ENCODE results near the gene KMT2D.

KMT2D gene

DNA sequence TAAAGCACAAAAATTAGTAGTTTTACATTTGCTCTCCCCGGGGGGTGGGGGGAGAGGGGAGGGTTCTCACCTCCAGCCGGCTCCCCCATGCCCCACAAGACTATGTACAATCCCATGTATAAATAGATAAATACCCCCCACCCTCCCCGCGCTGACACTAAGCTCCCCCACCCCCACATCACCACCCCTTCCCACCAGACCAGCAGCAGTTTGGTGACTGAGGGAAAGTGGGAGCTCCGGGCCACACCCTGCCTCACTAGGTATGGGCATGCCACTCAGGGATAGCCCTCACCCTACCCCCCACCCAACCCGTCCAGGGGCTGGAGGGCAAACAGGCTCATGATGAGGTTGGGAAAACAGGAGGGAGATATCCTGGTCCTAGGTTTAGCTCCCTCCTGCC lies 40.2 kb downstream of the KMT2D start:
- peaks cover 25 to 42% of the 10 kb centered on the region in 2 donors for H3K36me3 ChIP-seq (ENCODE audit: control insufficient read depth in 1 of 2, insufficient read depth in 2 of 2, low read length in 2 of 2)
- no peak overlapping the region for H3K27ac ChIP-seq (ENCODE audit: low read depth, low read length)
- H3K9ac ChIP-seq (ENCODE audit: low read depth in 1 of 2, low read length in 2 of 2) = no peak overlapping the region
- H3K4me1 ChIP-seq (ENCODE audit: control insufficient read depth in 1 of 2, insufficient read depth in 2 of 2, low read length in 2 of 2) = peaks cover 9 to 12% of the 10 kb centered on the region in 2 donors
- no peaks in the 10 kb centered on the region for H3K9me3 ChIP-seq (ENCODE audit: control insufficient read depth in 1 of 2, low read length in 2 of 2)
- no peak overlapping the region for H3K4me3 ChIP-seq (ENCODE audit: low read depth in 1 of 2, low read length in 2 of 2)
- H3K27me3 ChIP-seq (ENCODE audit: control insufficient read depth in 1 of 2, insufficient read depth in 2 of 2, low read length in 2 of 2) = no peaks in the 10 kb centered on the region

DNA sequence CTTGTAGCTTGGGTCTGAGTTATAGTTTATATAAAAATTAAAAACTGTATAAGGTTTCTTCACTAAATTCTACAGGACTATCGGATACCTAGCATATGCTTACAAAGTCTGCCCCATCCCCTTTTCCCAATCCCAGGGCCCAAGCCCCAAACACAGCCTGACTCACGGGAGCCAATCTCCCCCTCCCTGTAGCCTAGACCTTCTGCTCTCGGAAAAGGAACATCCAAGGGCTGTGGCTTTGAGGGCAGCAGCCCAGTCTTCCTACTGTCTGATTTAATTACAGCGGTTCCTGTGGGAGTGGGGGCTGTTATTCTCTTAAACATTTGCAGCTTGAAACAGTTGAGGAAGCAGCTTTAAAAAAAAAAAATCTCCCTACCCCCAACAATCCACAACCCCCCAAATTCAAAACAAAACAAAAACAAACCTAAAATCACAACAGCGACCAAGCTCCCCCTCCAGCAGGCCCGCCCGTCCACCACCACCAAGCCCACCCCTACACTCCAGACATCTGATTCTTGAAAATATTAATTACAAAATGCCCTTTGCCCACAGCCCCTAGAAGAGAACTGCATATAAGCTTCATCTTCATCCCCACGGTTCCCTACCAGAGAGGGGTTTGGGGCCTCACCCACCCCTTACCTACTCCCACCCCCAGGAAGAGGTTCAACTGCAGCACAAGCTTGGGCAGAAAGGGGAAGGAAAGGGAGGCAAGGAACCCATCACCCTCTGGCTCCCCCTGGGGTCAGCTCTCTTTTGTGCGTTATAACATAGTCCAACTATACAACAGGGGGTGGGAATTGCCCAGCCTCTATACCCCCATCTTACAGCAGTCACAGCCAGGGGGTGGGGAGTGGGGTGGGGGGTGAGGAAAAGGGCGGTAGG lies 40.9 kb downstream of the KMT2D start:
- peaks cover 18 to 35% of the 10 kb centered on the region in 2 donors for H3K36me3 ChIP-seq (ENCODE audit: control insufficient read depth in 1 of 2, insufficient read depth in 2 of 2, low read length in 2 of 2)
- H3K27me3 ChIP-seq (ENCODE audit: control insufficient read depth in 1 of 2, insufficient read depth in 2 of 2, low read length in 2 of 2) = no peaks in the 10 kb centered on the region
- H3K9ac ChIP-seq (ENCODE audit: low read depth in 1 of 2, low read length in 2 of 2) = peak overlapping the region; percentile 25 to 98
- peaks cover 9 to 12% of the 10 kb centered on the region in 2 donors for H3K4me1 ChIP-seq (ENCODE audit: control insufficient read depth in 1 of 2, insufficient read depth in 2 of 2, low read length in 2 of 2)
- no peaks in the 10 kb centered on the region for H3K9me3 ChIP-seq (ENCODE audit: control insufficient read depth in 1 of 2, low read length in 2 of 2)
- H3K27ac ChIP-seq (ENCODE audit: low read depth, low read length) = no peak overlapping the region
- peak overlapping the region in 1 of 2 donors; percentile 97 for H3K4me3 ChIP-seq (ENCODE audit: low read depth in 1 of 2, low read length in 2 of 2)

DNA sequence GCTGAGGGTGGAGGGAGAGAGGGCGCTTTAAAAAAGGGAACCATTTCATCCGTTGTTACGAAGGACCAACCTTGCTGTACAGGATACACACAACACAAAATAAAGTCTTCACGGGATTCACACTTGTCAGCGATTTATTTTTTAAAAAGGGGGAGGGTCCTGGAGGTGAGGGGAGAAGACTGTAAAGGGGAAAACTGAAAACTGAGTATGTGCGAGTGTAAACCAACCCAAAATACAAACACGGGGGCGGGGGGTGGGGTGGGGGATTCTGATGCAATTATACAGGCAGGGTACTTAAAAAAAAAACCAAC lies 41.5 kb downstream of the KMT2D start:
- Histone ChIP-seq H3K4me1 (ENCODE audit: control insufficient read depth in 1 of 2, insufficient read depth in 2 of 2, low read length in 2 of 2) (peaks cover 9 to 12% of the 10 kb centered on the region in 2 donors), H3K36me3 (ENCODE audit: control insufficient read depth in 1 of 2, insufficient read depth in 2 of 2, low read length in 2 of 2) (peaks cover 12 to 28% of the 10 kb centered on the region in 2 donors), H3K9me3 (ENCODE audit: control insufficient read depth in 1 of 2, low read length in 2 of 2) (no peaks in the 10 kb centered on the region), H3K4me3 (ENCODE audit: low read depth in 1 of 2, low read length in 2 of 2) (peak overlapping the region; percentile 97 to 100), H3K27me3 (ENCODE audit: control insufficient read depth in 1 of 2, insufficient read depth in 2 of 2, low read length in 2 of 2) (no peaks in the 10 kb centered on the region), H3K9ac (ENCODE audit: low read depth in 1 of 2, low read length in 2 of 2) (peak overlapping the region; percentile 75 to 98), H3K27ac (ENCODE audit: low read depth, low read length) (peak overlapping the region; percentile 84)

DNA sequence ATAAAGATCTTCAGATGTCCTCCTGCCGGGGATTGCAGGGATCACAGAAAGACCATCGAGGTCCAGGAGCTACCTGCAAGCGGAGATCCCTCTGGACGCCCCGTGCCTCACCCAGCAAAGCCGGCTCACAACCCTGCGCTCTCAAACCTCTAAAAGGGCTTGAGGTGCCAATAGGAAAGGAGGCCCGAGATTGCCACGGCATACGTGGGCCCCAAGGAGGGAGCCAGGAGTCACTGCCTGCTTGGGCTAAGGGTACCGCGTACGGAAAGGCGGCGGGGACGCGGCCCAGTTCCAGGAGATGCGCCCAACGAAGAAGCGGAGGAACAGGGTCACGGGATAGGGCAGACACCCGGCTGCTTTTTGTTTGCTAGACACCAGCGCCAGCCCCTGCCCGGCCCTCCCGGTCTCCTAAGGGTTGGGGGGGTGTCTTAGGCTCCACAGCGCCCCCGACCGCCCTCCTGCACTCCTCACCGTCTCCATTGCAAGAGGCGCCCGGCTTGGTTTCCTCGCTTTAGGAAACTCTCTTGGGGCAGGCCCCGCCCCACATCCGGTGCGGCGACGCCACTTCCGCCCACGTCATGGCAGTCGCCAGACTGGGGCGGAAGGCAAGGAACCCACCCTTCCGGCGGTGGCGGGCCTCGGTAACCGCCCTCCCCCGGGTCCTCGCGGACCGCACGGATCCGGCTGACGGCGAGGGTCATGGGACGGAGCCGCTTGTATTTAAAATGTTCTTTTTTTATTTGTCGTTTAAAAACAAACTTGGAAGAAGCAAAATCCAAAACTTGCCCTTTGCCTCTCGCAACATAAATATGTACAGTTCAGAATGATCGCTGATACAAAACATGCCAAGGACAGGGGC lies 42.1 kb downstream of the KMT2D start, which contains the start of gene PRKAG1:
TSS of gene PRKAG1 (minus strand) at position 516 of the 859 bp plus-strand sequence. CDS start at position 480, 36 bp downstream.
- Histone ChIP-seq H3K4me3 (ENCODE audit: low read depth in 1 of 2, low read length in 2 of 2) (peak within 1 kb of the TSS; percentile 97 to 100), H3K9ac (ENCODE audit: low read depth in 1 of 2, low read length in 2 of 2) (peak within 1 kb of the TSS; percentile 98 to 100), H3K9me3 (ENCODE audit: control insufficient read depth in 1 of 2, low read length in 2 of 2) (no peaks in the 10 kb centered on the region), H3K27ac (ENCODE audit: low read depth, low read length) (peak within 1 kb of the TSS; percentile 84), H3K4me1 (ENCODE audit: control insufficient read depth in 1 of 2, insufficient read depth in 2 of 2, low read length in 2 of 2) (peaks cover 9 to 12% of the 10 kb centered on the region in 2 donors), H3K36me3 (ENCODE audit: control insufficient read depth in 1 of 2, insufficient read depth in 2 of 2, low read length in 2 of 2) (peaks cover 8 to 23% of the 10 kb centered on the region in 2 donors), H3K27me3 (ENCODE audit: control insufficient read depth in 1 of 2, insufficient read depth in 2 of 2, low read length in 2 of 2) (no peaks in the 10 kb centered on the region)

DNA sequence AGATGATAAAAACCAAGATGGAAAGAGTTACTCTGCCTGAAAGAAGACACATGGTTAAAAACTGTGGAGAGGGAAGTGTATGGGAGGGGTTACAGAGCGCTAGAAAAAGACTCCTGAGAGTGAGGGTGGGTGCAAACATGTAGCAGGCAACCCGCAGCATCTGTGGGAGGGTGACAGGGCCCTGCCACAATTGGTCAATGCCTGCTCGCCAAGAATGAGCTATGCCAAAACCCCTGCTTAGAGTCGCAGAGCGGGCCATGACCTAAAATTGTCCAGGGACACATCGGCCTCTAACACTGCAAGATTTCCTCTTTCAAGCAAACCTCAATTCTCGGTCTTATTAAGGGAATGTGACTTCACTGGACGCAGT lies 42.7 kb downstream of the KMT2D start:
- Histone ChIP-seq H3K9me3 (ENCODE audit: control insufficient read depth in 1 of 2, low read length in 2 of 2) (no peaks in the 10 kb centered on the region), H3K4me3 (ENCODE audit: low read depth in 1 of 2, low read length in 2 of 2) (peak overlapping the region; percentile 97 to 100), H3K27ac (ENCODE audit: low read depth, low read length) (peak overlapping the region; percentile 84), H3K9ac (ENCODE audit: low read depth in 1 of 2, low read length in 2 of 2) (peak overlapping the region; percentile 98 to 100), H3K27me3 (ENCODE audit: control insufficient read depth in 1 of 2, insufficient read depth in 2 of 2, low read length in 2 of 2) (no peaks in the 10 kb centered on the region), H3K4me1 (ENCODE audit: control insufficient read depth in 1 of 2, insufficient read depth in 2 of 2, low read length in 2 of 2) (peaks cover 9 to 12% of the 10 kb centered on the region in 2 donors), H3K36me3 (ENCODE audit: control insufficient read depth in 1 of 2, insufficient read depth in 2 of 2, low read length in 2 of 2) (peaks cover 7 to 21% of the 10 kb centered on the region in 2 donors)

DNA sequence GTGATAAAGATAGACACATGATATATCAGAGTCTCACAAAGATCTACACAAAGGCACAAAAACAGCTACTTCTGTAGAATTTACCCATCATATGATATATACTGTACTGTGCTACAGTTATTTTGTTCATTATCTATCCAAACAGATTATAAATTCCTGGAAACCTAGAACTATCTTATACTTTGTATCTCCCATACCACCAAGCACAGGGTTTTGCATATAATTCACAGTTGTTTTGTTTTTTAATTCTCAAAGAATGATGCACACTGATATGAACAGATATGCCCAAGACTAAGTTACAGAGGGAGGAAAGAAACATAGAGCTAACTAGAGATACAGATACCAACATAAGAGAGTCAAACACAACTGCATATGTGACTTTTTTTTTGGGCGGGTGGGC lies 45.4 kb downstream of the KMT2D start:
- H3K27me3 ChIP-seq (ENCODE audit: control insufficient read depth in 1 of 2, insufficient read depth in 2 of 2, low read length in 2 of 2) = no peaks in the 10 kb centered on the region
- H3K36me3 ChIP-seq (ENCODE audit: control insufficient read depth in 1 of 2, insufficient read depth in 2 of 2, low read length in 2 of 2) = peaks cover 9 to 30% of the 10 kb centered on the region in 2 donors
- H3K4me3 ChIP-seq (ENCODE audit: low read depth in 1 of 2, low read length in 2 of 2) = no peak overlapping the region
- H3K27ac ChIP-seq (ENCODE audit: low read depth, low read length) = no peak overlapping the region
- H3K4me1 ChIP-seq (ENCODE audit: control insufficient read depth in 1 of 2, insufficient read depth in 2 of 2, low read length in 2 of 2) = peaks cover 9 to 12% of the 10 kb centered on the region in 2 donors
- no peak overlapping the region for H3K9ac ChIP-seq (ENCODE audit: low read depth in 1 of 2, low read length in 2 of 2)
- H3K9me3 ChIP-seq (ENCODE audit: control insufficient read depth in 1 of 2, low read length in 2 of 2) = no peaks in the 10 kb centered on the region

DNA sequence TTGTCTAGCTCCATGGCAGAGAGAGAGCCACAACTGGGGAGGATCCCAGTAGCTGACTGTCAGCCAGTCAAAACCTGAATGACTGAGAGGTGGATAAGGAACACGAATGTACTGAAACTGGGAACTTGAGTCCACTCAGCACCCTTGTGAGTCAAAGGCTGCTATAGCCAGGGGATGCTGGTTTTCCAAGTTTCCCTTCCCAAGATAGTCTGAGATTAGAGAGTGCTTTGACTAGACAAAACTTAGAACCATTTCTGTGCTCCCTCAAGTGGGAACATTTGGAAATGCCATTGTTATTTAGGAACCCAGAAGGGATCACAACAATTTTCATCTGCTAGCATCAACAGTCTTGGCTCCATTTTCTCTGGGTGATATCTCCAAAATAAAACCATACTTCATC lies 46.0 kb downstream of the KMT2D start:
- no peak overlapping the region for H3K27ac ChIP-seq (ENCODE audit: low read depth, low read length)
- no peak overlapping the region for H3K4me3 ChIP-seq (ENCODE audit: low read depth in 1 of 2, low read length in 2 of 2)
- H3K9me3 ChIP-seq (ENCODE audit: control insufficient read depth in 1 of 2, low read length in 2 of 2) = no peaks in the 10 kb centered on the region
- H3K27me3 ChIP-seq (ENCODE audit: control insufficient read depth in 1 of 2, insufficient read depth in 2 of 2, low read length in 2 of 2) = no peaks in the 10 kb centered on the region
- peaks cover 9 to 12% of the 10 kb centered on the region in 2 donors for H3K4me1 ChIP-seq (ENCODE audit: control insufficient read depth in 1 of 2, insufficient read depth in 2 of 2, low read length in 2 of 2)
- H3K36me3 ChIP-seq (ENCODE audit: control insufficient read depth in 1 of 2, insufficient read depth in 2 of 2, low read length in 2 of 2) = peaks cover 9 to 33% of the 10 kb centered on the region in 2 donors
- H3K9ac ChIP-seq (ENCODE audit: low read depth in 1 of 2, low read length in 2 of 2) = no peak overlapping the region

DNA sequence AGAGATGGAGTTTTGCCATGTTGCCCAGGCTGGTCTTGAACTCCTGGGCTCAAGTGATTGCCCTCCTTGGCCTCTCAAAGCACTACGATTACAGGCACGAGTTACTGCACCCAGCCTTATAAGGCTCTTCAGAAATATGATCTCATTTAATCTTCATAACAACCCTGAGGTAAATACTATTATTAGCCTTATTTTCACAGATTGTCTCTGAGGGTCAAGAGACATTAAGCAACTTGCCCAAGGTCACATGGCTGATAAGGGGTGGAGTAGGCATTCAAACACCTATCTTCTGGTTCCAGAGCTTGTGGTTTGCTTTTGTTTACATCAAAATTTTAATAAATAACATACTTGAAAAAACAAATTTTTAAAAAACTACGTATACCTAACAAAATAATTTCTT lies 47.2 kb downstream of the KMT2D start:
- Histone ChIP-seq H3K9me3 (ENCODE audit: control insufficient read depth in 1 of 2, low read length in 2 of 2) (no peaks in the 10 kb centered on the region), H3K27me3 (ENCODE audit: control insufficient read depth in 1 of 2, insufficient read depth in 2 of 2, low read length in 2 of 2) (no peaks in the 10 kb centered on the region), H3K36me3 (ENCODE audit: control insufficient read depth in 1 of 2, insufficient read depth in 2 of 2, low read length in 2 of 2) (peaks cover 9 to 33% of the 10 kb centered on the region in 2 donors), H3K27ac (ENCODE audit: low read depth, low read length) (no peak overlapping the region), H3K4me3 (ENCODE audit: low read depth in 1 of 2, low read length in 2 of 2) (no peak overlapping the region), H3K4me1 (ENCODE audit: control insufficient read depth in 1 of 2, insufficient read depth in 2 of 2, low read length in 2 of 2) (peaks cover 9 to 12% of the 10 kb centered on the region in 2 donors), H3K9ac (ENCODE audit: low read depth in 1 of 2, low read length in 2 of 2) (no peak overlapping the region)

DNA sequence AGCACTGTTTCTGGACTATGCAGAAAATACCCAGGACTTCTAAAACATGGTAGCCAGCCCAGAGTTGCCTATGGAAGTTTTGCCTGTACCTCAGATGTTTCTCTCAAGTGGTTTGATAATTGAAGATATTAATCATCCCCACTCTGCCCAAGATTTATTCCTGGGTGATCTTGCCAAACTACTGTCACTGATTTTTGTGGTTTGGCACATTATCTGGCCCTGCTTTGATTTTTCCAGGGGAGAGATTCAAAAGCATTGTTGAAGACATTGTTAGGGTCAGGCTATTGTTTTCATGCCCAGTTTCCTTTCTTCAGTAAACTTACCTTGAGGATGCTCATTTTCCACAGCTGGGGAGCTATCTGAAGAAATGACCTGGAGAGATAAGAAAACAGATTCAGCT lies 47.9 kb downstream of the KMT2D start:
- Histone ChIP-seq H3K27ac (ENCODE audit: low read depth, low read length) (no peak overlapping the region), H3K9me3 (ENCODE audit: control insufficient read depth in 1 of 2, low read length in 2 of 2) (no peaks in the 10 kb centered on the region), H3K4me1 (ENCODE audit: control insufficient read depth in 1 of 2, insufficient read depth in 2 of 2, low read length in 2 of 2) (peaks cover 6% of the 10 kb centered on the region in 2 donors), H3K4me3 (ENCODE audit: low read depth in 1 of 2, low read length in 2 of 2) (no peak overlapping the region), H3K36me3 (ENCODE audit: control insufficient read depth in 1 of 2, insufficient read depth in 2 of 2, low read length in 2 of 2) (peaks cover 9 to 35% of the 10 kb centered on the region in 2 donors), H3K9ac (ENCODE audit: low read depth in 1 of 2, low read length in 2 of 2) (no peak overlapping the region), H3K27me3 (ENCODE audit: control insufficient read depth in 1 of 2, insufficient read depth in 2 of 2, low read length in 2 of 2) (no peaks in the 10 kb centered on the region)

All from duodenal mucosa (tissue), 2 donors.